ENCODE data around the gene MFAP2.

MFAP2 gene

GRCh38 chr1:16978139-16978538 lies 2.3 kb downstream of the MFAP2 start:
- H3K9me2 ChIP-seq (replicated peaks; ENCODE audit: control insufficient read depth, low read length) = no peaks in the 10 kb centered on the region
- no peak overlapping the region for H3K27ac ChIP-seq (ENCODE audit: low read depth, low read length)
- no peak overlapping the region for H3K4me2 ChIP-seq (ENCODE audit: low read length)
- H4K20me1 ChIP-seq (ENCODE audit: control insufficient read depth, insufficient read depth, low read depth, low read length) = no peaks in the 10 kb centered on the region
- no peaks in the 10 kb centered on the region for H3K79me2 ChIP-seq (ENCODE audit: control insufficient read depth, low read length)
- no peaks in the 10 kb centered on the region for H3K4me1 ChIP-seq (ENCODE audit: control insufficient read depth, low read length)
- TF ChIP-seq EZH2phosphoT487 (IDR thresholded peaks at IDR 0.05; ENCODE audit: borderline replicate concordance, low read length) (no peak), CTCF (IDR thresholded peaks at IDR 0.05; ENCODE audit: low read depth, low read length, poor library complexity, severe bottlenecking) (no peak)
- H3K4me3 ChIP-seq (ENCODE audit: low read length) = no peak overlapping the region
- H3F3A ChIP-seq (ENCODE audit: control insufficient read depth, insufficient read depth) = no peaks in the 10 kb centered on the region
- H3K9me3 ChIP-seq (ENCODE audit: control insufficient read depth, insufficient read depth, low read length) = no peaks in the 10 kb centered on the region
- H3K36me3 ChIP-seq (ENCODE audit: control insufficient read depth, low read length) = no peaks in the 10 kb centered on the region
- H3K27me3 ChIP-seq (ENCODE audit: control insufficient read depth, low read length) = peaks cover 24% of the 10 kb centered on the region

DNA sequence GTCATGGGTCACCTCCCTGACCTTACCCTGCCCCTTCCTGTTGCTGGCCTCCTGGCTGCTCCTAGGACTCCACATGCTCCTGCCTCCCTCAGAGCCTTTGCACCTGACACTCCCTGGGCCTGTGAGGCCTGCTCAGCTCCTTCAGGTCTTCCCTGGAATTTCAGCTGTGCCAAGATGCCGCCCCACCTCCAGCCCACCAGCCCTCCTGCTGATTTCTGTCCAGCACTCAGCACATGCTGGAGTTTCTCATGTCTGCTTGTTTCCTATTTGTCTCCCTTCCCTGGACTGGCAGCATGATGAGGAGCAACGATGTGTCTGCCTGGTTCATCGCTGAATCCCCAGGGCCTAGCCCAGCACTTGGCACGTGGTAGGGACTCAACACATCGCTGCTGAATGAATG lies 3.0 kb downstream of the MFAP2 start:
- Histone ChIP-seq H3K79me2 (ENCODE audit: control insufficient read depth, low read length) (no peaks in the 10 kb centered on the region), H3K9me2 (replicated peaks; ENCODE audit: control insufficient read depth, low read length) (no peaks in the 10 kb centered on the region), H3F3A (ENCODE audit: control insufficient read depth, insufficient read depth) (no peaks in the 10 kb centered on the region), H3K4me3 (ENCODE audit: low read length) (no peak overlapping the region), H3K9me3 (ENCODE audit: control insufficient read depth, insufficient read depth, low read length) (no peaks in the 10 kb centered on the region), H4K20me1 (ENCODE audit: control insufficient read depth, insufficient read depth, low read depth, low read length) (no peaks in the 10 kb centered on the region), H3K27me3 (ENCODE audit: control insufficient read depth, low read length) (peaks cover 24% of the 10 kb centered on the region), H3K4me2 (ENCODE audit: low read length) (no peak overlapping the region), H3K4me1 (ENCODE audit: control insufficient read depth, low read length) (no peaks in the 10 kb centered on the region), H3K36me3 (ENCODE audit: control insufficient read depth, low read length) (no peaks in the 10 kb centered on the region), H3K27ac (ENCODE audit: low read depth, low read length) (no peak overlapping the region)
- TF ChIP-seq CTCF (IDR thresholded peaks at IDR 0.05; ENCODE audit: low read depth, low read length, poor library complexity, severe bottlenecking) = no peak
- no peak for TF ChIP-seq EZH2phosphoT487 (IDR thresholded peaks at IDR 0.05; ENCODE audit: borderline replicate concordance, low read length)

GRCh38 chr1:16976966-16977365 lies 3.5 kb downstream of the MFAP2 start:
- H3K36me3 ChIP-seq (ENCODE audit: control insufficient read depth, low read length) = no peaks in the 10 kb centered on the region
- no peaks in the 10 kb centered on the region for H3K4me1 ChIP-seq (ENCODE audit: control insufficient read depth, low read length)
- TF ChIP-seq EZH2phosphoT487 (IDR thresholded peaks at IDR 0.05; ENCODE audit: borderline replicate concordance, low read length) = no peak
- no peak for TF ChIP-seq CTCF (IDR thresholded peaks at IDR 0.05; ENCODE audit: low read depth, low read length, poor library complexity, severe bottlenecking)

DNA sequence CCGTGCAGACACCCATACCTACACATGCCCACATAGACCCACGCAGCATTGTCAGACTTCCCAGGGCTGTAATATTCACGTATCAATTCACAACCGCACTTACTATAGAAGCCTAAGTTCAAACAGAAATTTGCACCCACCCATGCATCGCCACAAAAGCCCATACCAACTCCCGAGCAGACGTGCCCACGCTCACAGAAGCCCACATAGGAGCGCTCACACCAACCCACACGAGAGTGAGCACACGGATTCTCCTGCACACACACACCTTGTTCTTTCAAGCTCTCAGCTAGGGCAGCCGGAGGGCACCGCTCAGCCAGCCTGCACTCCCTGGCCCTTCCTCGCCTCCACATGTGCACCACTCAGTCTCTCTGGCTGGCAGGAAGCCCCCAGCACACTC lies 4.6 kb downstream of the MFAP2 start:
- no peaks in the 10 kb centered on the region for H3K4me1 ChIP-seq (ENCODE audit: control insufficient read depth, low read length)
- no peaks in the 10 kb centered on the region for H3K36me3 ChIP-seq (ENCODE audit: control insufficient read depth, low read length)
- TF ChIP-seq CTCF (IDR thresholded peaks at IDR 0.05; ENCODE audit: low read depth, low read length, poor library complexity, severe bottlenecking) = no peak
- TF ChIP-seq EZH2phosphoT487 (IDR thresholded peaks at IDR 0.05; ENCODE audit: borderline replicate concordance, low read length) = no peak
- no peak overlapping the region for H3K4me3 ChIP-seq (ENCODE audit: low read length)
- H3K27me3 ChIP-seq (ENCODE audit: control insufficient read depth, low read length) = peaks cover 17% of the 10 kb centered on the region
- no peaks in the 10 kb centered on the region for H3F3A ChIP-seq (ENCODE audit: control insufficient read depth, insufficient read depth)
- no peaks in the 10 kb centered on the region for H3K9me2 ChIP-seq (replicated peaks; ENCODE audit: control insufficient read depth, low read length)
- no peaks in the 10 kb centered on the region for H4K20me1 ChIP-seq (ENCODE audit: control insufficient read depth, insufficient read depth, low read depth, low read length)
- no peak overlapping the region for H3K4me2 ChIP-seq (ENCODE audit: low read length)
- no peaks in the 10 kb centered on the region for H3K9me3 ChIP-seq (ENCODE audit: control insufficient read depth, insufficient read depth, low read length)
- no peak overlapping the region for H3K27ac ChIP-seq (ENCODE audit: low read depth, low read length)
- H3K79me2 ChIP-seq (ENCODE audit: control insufficient read depth, low read length) = no peaks in the 10 kb centered on the region

More at GRCh38 chr1:16976966-16977365, 3.5 kb downstream of the MFAP2 start:
- H4K20me1 ChIP-seq (ENCODE audit: control insufficient read depth, insufficient read depth, low read depth, low read length) = no peaks in the 10 kb centered on the region
- no peaks in the 10 kb centered on the region for H3K9me2 ChIP-seq (replicated peaks; ENCODE audit: control insufficient read depth, low read length)
- H3K4me2 ChIP-seq (ENCODE audit: low read length) = no peak overlapping the region
- H3K4me3 ChIP-seq (ENCODE audit: low read length) = no peak overlapping the region
- H3F3A ChIP-seq (ENCODE audit: control insufficient read depth, insufficient read depth) = no peaks in the 10 kb centered on the region
- H3K79me2 ChIP-seq (ENCODE audit: control insufficient read depth, low read length) = no peaks in the 10 kb centered on the region
- H3K27ac ChIP-seq (ENCODE audit: low read depth, low read length) = no peak overlapping the region
- no peaks in the 10 kb centered on the region for H3K9me3 ChIP-seq (ENCODE audit: control insufficient read depth, insufficient read depth, low read length)
- peaks cover 24% of the 10 kb centered on the region for H3K27me3 ChIP-seq (ENCODE audit: control insufficient read depth, low read length)

Data from DOHH2 (cell line).